Keratinocyte (primary cell): ENCODE data around the gene STAC3.

Experiments used
- CTCF ChIP-seq, 3 experiments: IDR thresholded peaks in 1 of 3; conservative IDR thresholded peaks in 1 of 3; optimal IDR thresholded peaks in 1 of 3; 2 replicates in 2 of 3; 3 replicates in 1 of 3; pipeline versions ENCODE3 to v1.5.1; 2011; ENCODE audit warnings: low read length in 3 of 3, mild to moderate bottlenecking in 3 of 3, moderate library complexity in 2 of 3, control low read depth in 1 of 3, inconsistent platforms in 1 of 3; ENCODE audit not compliant: insufficient read depth in 2 of 3; ENCODE audit errors: extremely low read depth in 1 of 3
- EZH2 ChIP-seq: IDR thresholded peaks from one replicate; pipeline ENCODE4 v1.6.1; 2012; ENCODE audit warnings: inconsistent platforms, mild to moderate bottlenecking, low read length, moderate library complexity

GRCh38 chr12:57240066-57240921, 10.7 kb downstream of the STAC3 start:
- TF ChIP-seq CTCF (optimal IDR thresholded peaks at IDR 0.05 in 1 of 3, IDR thresholded peaks at IDR 0.05 in 1 of 3, conservative IDR thresholded peaks at IDR 0.05 in 1 of 3; ENCODE audit: extremely low read depth in 1 of 3, insufficient read depth in 2 of 3, low read length in 3 of 3) (no peak), EZH2 (no peak)
